ENCODE measurements around the gene KLHL21. TPM values are rescaled to one million over a fixed set of nuclear protein-coding genes. Genes with fewer than 3 reads are reported as not detected.

The KLHL21 gene
- total and polyA plus RNA-seq, 9 of the 15 experiments (the other 6 are each of a cell fraction or from before 2014, with no cell fraction given): 2.1 to 42.1 (median 17.5) TPM

GRCh38 chr1:6602669-6603237 lies at the start of gene KLHL21 (continued):
- TF ChIP-seq MYC (IDR thresholded peaks at IDR 0.05; ENCODE audit: low read depth, low read length): no peak
- no peak for TF ChIP-seq MYC (CRISPR knock-in tag; IDR thresholded peaks at IDR 0.05; ENCODE audit: borderline replicate concordance, low read depth)
- TF ChIP-seq IFI16 (CRISPR knock-in tag; IDR thresholded peaks at IDR 0.05): no peak
- no peak for TF ChIP-seq SMARCA4 (IDR thresholded peaks at IDR 0.05)
- TF ChIP-seq ZNF253 (CRISPR knock-in tag; conservative IDR thresholded peaks at IDR 0.05): no peak
- 0 out of 2 replicates have a peak, but pooled peaks have one; percentile 10 for TF ChIP-seq ZBTB33 (CRISPR knock-in tag; IDR thresholded peaks at IDR 0.05)
- no peak for TF ChIP-seq RBM15 (IDR thresholded peaks at IDR 0.05; ENCODE audit: insufficient read depth, low read length)
- TF ChIP-seq EGR1 (conservative IDR thresholded peaks at IDR 0.05): peak; percentile 62
- TF ChIP-seq NELFE (IDR thresholded peaks at IDR 0.05; ENCODE audit: insufficient read depth, insufficient read length): no peak
- TF ChIP-seq E2F5 (CRISPR knock-in tag; IDR thresholded peaks at IDR 0.05): no peak
- TF ChIP-seq DDX20 (tag; IDR thresholded peaks at IDR 0.05; ENCODE audit: low read depth): no peak
- TF ChIP-seq RBM22 (IDR thresholded peaks at IDR 0.05; ENCODE audit: low read depth, low read length, poor library complexity, severe bottlenecking): peak; percentile 74
- TF ChIP-seq TCF7 (IDR thresholded peaks at IDR 0.05; ENCODE audit: borderline replicate concordance): no peak
- TF ChIP-seq TFE3 (CRISPR knock-in tag; IDR thresholded peaks at IDR 0.05): no peak
- no peak for TF ChIP-seq MECOM (CRISPR knock-in tag; IDR thresholded peaks at IDR 0.05)
- TF ChIP-seq YBX1 (IDR thresholded peaks at IDR 0.05): no peak
- TF ChIP-seq HMBOX1 (IDR thresholded peaks at IDR 0.05): no peak
- no peak for TF ChIP-seq TCFL5 (CRISPR knock-in tag; conservative IDR thresholded peaks at IDR 0.05)
- no peak for TF ChIP-seq BDP1 (IDR thresholded peaks at IDR 0.05; ENCODE audit: insufficient read depth, insufficient read length)
- TF ChIP-seq EWSR1 (IDR thresholded peaks at IDR 0.05; ENCODE audit: borderline replicate concordance, low read depth, partially characterized antibody): no peak
- peak; percentile 36 for TF ChIP-seq POLR2B (IDR thresholded peaks at IDR 0.05; ENCODE audit: low read depth, partially characterized antibody)
- TF ChIP-seq ZNF717 (CRISPR knock-in tag; IDR thresholded peaks at IDR 0.05): no peak
- no peak; a peak in 1 of 4 replicates for TF ChIP-seq MLX (CRISPR knock-in tag; conservative IDR thresholded peaks at IDR 0.05)
- TF ChIP-seq SUPT5H (IDR thresholded peaks at IDR 0.05): peak; percentile 83
